Measurements from ENCODE around the gene AFG1L.
"Not testable (repeated sequence)": the region's sequence is repeated elsewhere in the genome, so short reads cannot be mapped to it uniquely, and the experiment has no call there.

- TF ChIP-seq, protein P1, sequence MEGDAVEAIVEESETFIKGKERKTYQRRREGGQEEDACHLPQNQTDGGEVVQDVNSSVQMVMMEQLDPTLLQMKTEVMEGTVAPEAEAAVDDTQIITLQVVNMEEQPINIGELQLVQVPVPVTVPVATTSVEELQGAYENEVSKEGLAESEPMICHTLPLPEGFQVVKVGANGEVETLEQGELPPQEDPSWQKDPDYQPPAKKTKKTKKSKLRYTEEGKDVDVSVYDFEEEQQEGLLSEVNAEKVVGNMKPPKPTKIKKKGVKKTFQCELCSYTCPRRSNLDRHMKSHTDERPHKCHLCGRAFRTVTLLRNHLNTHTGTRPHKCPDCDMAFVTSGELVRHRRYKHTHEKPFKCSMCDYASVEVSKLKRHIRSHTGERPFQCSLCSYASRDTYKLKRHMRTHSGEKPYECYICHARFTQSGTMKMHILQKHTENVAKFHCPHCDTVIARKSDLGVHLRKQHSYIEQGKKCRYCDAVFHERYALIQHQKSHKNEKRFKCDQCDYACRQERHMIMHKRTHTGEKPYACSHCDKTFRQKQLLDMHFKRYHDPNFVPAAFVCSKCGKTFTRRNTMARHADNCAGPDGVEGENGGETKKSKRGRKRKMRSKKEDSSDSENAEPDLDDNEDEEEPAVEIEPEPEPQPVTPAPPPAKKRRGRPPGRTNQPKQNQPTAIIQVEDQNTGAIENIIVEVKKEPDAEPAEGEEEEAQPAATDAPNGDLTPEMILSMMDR (IDR thresholded peaks at IDR 0.05) = not testable (repeated sequence)
- TF ChIP-seq JUN (CRISPR knock-in tag; IDR thresholded peaks at IDR 0.05) = not testable (repeated sequence)
Observed at GRCh38 chr6:108561309-108561647, 266.4 kb downstream of the AFG1L start.
